HCT116 (cell line): ENCODE data around the gene RNF141. TPM values are rescaled to one million over a fixed set of nuclear protein-coding genes. Genes with fewer than 3 reads are reported as not detected.

Source experiments
- microRNA counts: library from miRNA; unstranded; fragments of <30 nt; microRNA quantifications from one replicate; lab custom pipeline; 2015
- total RNA-seq: library from RNA; stranded (reverse); gene quantifications from one replicate; pipeline ENCODE4 v1.2.1, GENCODE V29; 2021; ENCODE audit not compliant: unreplicated experiment

RNF141 gene
- total RNA-seq, 1 experiment from 2014 or later: 133 TPM

MicroRNAs within 50 kb of the gene (microRNA counts, 767-probe panel; counts per million panel counts)
- microRNA hsa-miR-4485 (lab: Ali Mortazavi, UCI): not detected

Other genes starting within 250 kb of the RNF141 start
- 35.0 TPM for gene SBF2, start 247.0 kb downstream of the RNF141 start, total RNA-seq
- 87.2 TPM for gene ADM, start 236.1 kb downstream of the RNF141 start, total RNA-seq
- gene AMPD3, start 85.9 kb downstream of the RNF141 start, total RNA-seq: 25.9 TPM
- gene LYVE1, start 27.5 kb upstream of the RNF141 start, total RNA-seq: 0.34 TPM
- gene IRAG1, start 152.6 kb upstream of the RNF141 start, total RNA-seq: 3.7 TPM
- 68.4 TPM for gene CTR9, start 210.1 kb upstream of the RNF141 start, total RNA-seq